Parathyroid adenoma (tissue), 2 donors: Measurements from ENCODE around the gene BTRC.

Experiments
- H2AFZ ChIP-seq: fragments of 300-600 bp; sonication (generic); one replicate; pipeline ENCODE4 v1.7.0; 2017; ENCODE audit warnings: antibody characterized with exemption, mild to moderate bottlenecking
- H3K27ac ChIP-seq: fragments of 300-600 bp; sonication (generic); one replicate; pipeline ENCODE4 v1.7.0; 2017
- H3K27me3 ChIP-seq: fragments of 300-600 bp; sonication (generic); one replicate; pipeline ENCODE4 v1.7.0; 2017; ENCODE audit warnings: low read length; ENCODE audit not compliant: control insufficient read depth, insufficient read depth
- H3K36me3 ChIP-seq: fragments of 300-600 bp; sonication (generic); one replicate; pipeline ENCODE4 v1.7.0; 2017; ENCODE audit warnings: low read length; ENCODE audit not compliant: control insufficient read depth, insufficient read depth
- H3K4me1 ChIP-seq: fragments of 300-600 bp; sonication (generic); one replicate; pipeline ENCODE4 v1.7.0; 2017; ENCODE audit warnings: control low read depth
- H3K4me2 ChIP-seq: fragments of 300-600 bp; sonication (generic); one replicate; pipeline ENCODE4 v1.7.0; 2017; ENCODE audit warnings: low read length
- H3K4me3 ChIP-seq: fragments of 300-600 bp; sonication (generic); one replicate; pipeline ENCODE4 v1.7.0; 2017; ENCODE audit warnings: low read depth, low read length
- H3K79me2 ChIP-seq: fragments of 300-600 bp; sonication (generic); one replicate; pipeline ENCODE4 v1.7.0; 2017; ENCODE audit warnings: control low read depth
- H3K9ac ChIP-seq: fragments of 300-600 bp; sonication (generic); one replicate; pipeline ENCODE4 v1.7.0; 2017; ENCODE audit warnings: mild to moderate bottlenecking
- H3K9me3 ChIP-seq: fragments of 300-600 bp; sonication (generic); one replicate; pipeline ENCODE4 v1.7.0; 2017; ENCODE audit warnings: low read length; ENCODE audit not compliant: control insufficient read depth
- CTCF ChIP-seq: fragments of 300-600 bp; sonication (generic); IDR thresholded peaks from one replicate; pipeline ENCODE4 v1.7.0; 2017; ENCODE audit warnings: antibody characterized with exemption, mild to moderate bottlenecking
- donor health status: primary hyperparathyroidism.

Gene BTRC

GRCh38 chr10:101353692-101354327 lies at the start of gene BTRC:
Gene BTRC, plus strand, starts transcription at chr10:101354165. Its CDS starts 16 bp downstream, at chr10:101354181.
- Histone ChIP-seq H2AFZ (peak within 1 kb of the TSS; percentile 91), H3K79me2 (peaks cover 17% of the 10 kb centered on the region), H3K27ac (peak within 1 kb of the TSS; percentile 69), H3K4me1 (peaks cover 4% of the 10 kb centered on the region), H3K4me3 (peak within 1 kb of the TSS; percentile 79), H3K4me2 (peak within 1 kb of the TSS; percentile 73), H3K9me3 (no peaks in the 10 kb centered on the region), H3K36me3 (no peaks in the 10 kb centered on the region), H3K27me3 (no peaks in the 10 kb centered on the region), H3K9ac (peak within 1 kb of the TSS; percentile 41)
- TF ChIP-seq CTCF, result peak; percentile 15

GRCh38 chr10:101304316-101304715 lies 49.6 kb upstream of the BTRC start:
- Histone ChIP-seq H3K36me3 (no peaks in the 10 kb centered on the region), H3K4me2 (no peak overlapping the region), H3K9ac (no peak overlapping the region), H3K27ac (no peak overlapping the region), H3K79me2 (no peaks in the 10 kb centered on the region), H3K9me3 (no peaks in the 10 kb centered on the region), H3K4me3 (no peak overlapping the region), H3K27me3 (no peaks in the 10 kb centered on the region), H2AFZ (no peak overlapping the region), H3K4me1 (no peaks in the 10 kb centered on the region)
- TF ChIP-seq CTCF, result no peak

- Histone ChIP-seq H3K4me2 (no peak overlapping the region), H2AFZ (no peak overlapping the region), H3K9ac (no peak overlapping the region)
These were observed 48.4 kb upstream of the BTRC start for GRCh38 chr10:101305320-101306241.

GRCh38 chr10:101308051-101308450 lies 45.9 kb upstream of the BTRC start:
- no peak overlapping the region for H3K4me3 ChIP-seq
- no peaks in the 10 kb centered on the region for H3K4me1 ChIP-seq

More at GRCh38 chr10:101305320-101306241, 48.4 kb upstream of the BTRC start:
- Histone ChIP-seq H3K27ac (no peak overlapping the region), H3K27me3 (no peaks in the 10 kb centered on the region), H3K36me3 (no peaks in the 10 kb centered on the region), H3K79me2 (no peaks in the 10 kb centered on the region), H3K9me3 (no peaks in the 10 kb centered on the region), H3K4me1 (no peaks in the 10 kb centered on the region), H3K4me3 (no peak overlapping the region)
- no peak for TF ChIP-seq CTCF

More at GRCh38 chr10:101308051-101308450, 45.9 kb upstream of the BTRC start:
- Histone ChIP-seq H3K9ac (no peak overlapping the region), H3K4me2 (no peak overlapping the region), H3K27ac (no peak overlapping the region), H3K79me2 (no peaks in the 10 kb centered on the region), H3K36me3 (no peaks in the 10 kb centered on the region), H3K27me3 (no peaks in the 10 kb centered on the region), H3K9me3 (no peaks in the 10 kb centered on the region), H2AFZ (no peak overlapping the region)
- no peak for TF ChIP-seq CTCF
